ENCODE data around the gene SMG7.

GRCh38 chr1:183480971-183481441 lies 8.7 kb downstream of the SMG7 start:
- no peak for TF ChIP-seq POLR2A (IDR thresholded peaks at IDR 0.05)
- TF ChIP-seq POLR2AphosphoS5 (IDR thresholded peaks at IDR 0.05), result no peak

All from prostate gland (tissue), 1 donor.